NCI-H748 (cell line): Measurements from ENCODE around the gene SDCBP2.
A peak's percentile ranks its signal among the peaks of the same experiment; 100 is the strongest.

Experiments
- DNase-seq: peaks from one replicate; lab custom pipeline; 2025; ENCODE audit not compliant: unreplicated experiment; lab: John Stamatoyannopoulos, UW

The SDCBP2 gene

GRCh38 chr20:1331801-1332453 lies 3.0 kb upstream of the SDCBP2 start:
- DNase-seq = no peak

- DNase-seq = no peak
Measured at GRCh38 chr20:1331101-1331500, 2.2 kb upstream of the SDCBP2 start.

- no peak for DNase-seq
Measured at GRCh38 chr20:1330075-1330830, 1.3 kb upstream of the SDCBP2 start.

- no peak for DNase-seq
Measured at GRCh38 chr20:1327827-1328679, 886 bp downstream of the SDCBP2 start.

- DNase-seq = no peak
Measured at GRCh38 chr20:1327241-1327653, 1.7 kb downstream of the SDCBP2 start.

GRCh38 chr20:1326031-1326930 lies 2.7 kb downstream of the SDCBP2 start:
- no peak for DNase-seq

GRCh38 chr20:1325173-1326030 lies 3.5 kb downstream of the SDCBP2 start:
- peak; percentile 99 for DNase-seq

- no peak for DNase-seq
Measured at GRCh38 chr20:1324598-1325172, 4.3 kb downstream of the SDCBP2 start.

- no peak for DNase-seq
Measured at GRCh38 chr20:1323830-1324597, 4.9 kb downstream of the SDCBP2 start.

GRCh38 chr20:1323256-1323655 lies 5.7 kb downstream of the SDCBP2 start:
- DNase-seq = no peak

- DNase-seq = no peak
Measured at GRCh38 chr20:1322511-1323245, 6.3 kb downstream of the SDCBP2 start.

GRCh38 chr20:1321654-1321939 lies 7.3 kb downstream of the SDCBP2 start:
- no peak for DNase-seq

GRCh38 chr20:1320902-1321653 lies 7.9 kb downstream of the SDCBP2 start:
- DNase-seq = no peak

- DNase-seq = no peak
Measured at GRCh38 chr20:1320016-1320415, 8.9 kb downstream of the SDCBP2 start.

- DNase-seq = no peak
Measured at GRCh38 chr20:1319462-1319861, 9.5 kb downstream of the SDCBP2 start.

GRCh38 chr20:1319051-1319450 lies 9.9 kb downstream of the SDCBP2 start:
- no peak for DNase-seq

- no peak for DNase-seq
Measured at GRCh38 chr20:1317545-1318255, 11.2 kb downstream of the SDCBP2 start.
